ENCODE results near the gene PDCD1. TPM values are rescaled to one million over a fixed set of nuclear protein-coding genes. Genes with fewer than 3 reads are reported as not detected.

The PDCD1 gene
- total and polyA plus RNA-seq, 2 of the 8 experiments (the other 6 are each of a cell fraction or from before 2014, with no cell fraction given) = 0.48 to 1.1 TPM

GRCh38 chr2:241857041-241857541 is 1.6 kb downstream of the PDCD1 start:
- H3K79me1 ChIP-seq (ENCODE audit: low read depth, low read length) = no peaks in the 10 kb centered on the region; the same call in 1 of the 2 replicates
- no peak overlapping the region for H4K5ac ChIP-seq (ENCODE audit: insufficient read length, low read depth, low read length)
- peaks cover 0 to 15% (median 6%) of the 10 kb centered on the region in 4 experiments; a peak in 6 of 7 replicates for H3K4me1 ChIP-seq (replicated peaks in 1 of 4; ENCODE audit: control insufficient read depth in 3 of 4, insufficient read depth in 4 of 4, low read length in 3 of 4)
- H3K23ac ChIP-seq (ENCODE audit: insufficient read length) = no peak overlapping the region
- no peaks in the 10 kb centered on the region for H4K20me1 ChIP-seq (replicated peaks in 1 of 2; ENCODE audit: control insufficient read depth in 1 of 2, insufficient read depth in 2 of 2, low read length in 2 of 2)
- no peak overlapping the region for H4K91ac ChIP-seq (replicated peaks; ENCODE audit: insufficient read length, low read length)
- H2BK15ac ChIP-seq (ENCODE audit: low read length) = no peak overlapping the region
- H3K4ac ChIP-seq (replicated peaks; ENCODE audit: insufficient read length, low read depth, low read length) = no peak overlapping the region
- no peak overlapping the region for H2BK120ac ChIP-seq (replicated peaks; ENCODE audit: low read depth, low read length)
- H2BK12ac ChIP-seq (ENCODE audit: low read depth, low read length) = 0 out of 2 replicates have a peak overlapping the region, but pooled peaks have one; percentile 2
- DNase-seq (ENCODE audit: low read depth in 1 of 2, low spot score in 2 of 2) = no peak
- H3K79me2 ChIP-seq (ENCODE audit: control insufficient read depth in 1 of 2, insufficient read depth in 2 of 2, low read length in 2 of 2) = no peaks in the 10 kb centered on the region
- POLR2A ChIA-PET (ENCODE audit: partially characterized antibody) = no interaction called here
- no peak overlapping the region for H3K14ac ChIP-seq (ENCODE audit: insufficient read length)
- no peak overlapping the region for H3K9ac ChIP-seq (replicated peaks in 1 of 4; ENCODE audit: extremely low read depth in 1 of 4, low read depth in 3 of 4, low read length in 3 of 4)
- H2BK5ac ChIP-seq (ENCODE audit: low read depth, low read length) = no peak overlapping the region
- TF ChIP-seq NANOG (IDR thresholded peaks at IDR 0.05; ENCODE audit: insufficient read depth, low read depth, low read length, poor library complexity, severe bottlenecking) = no peak
- TF ChIP-seq SUZ12 (IDR thresholded peaks at IDR 0.05; ENCODE audit: low read length) = no peak
- no peak for TF ChIP-seq SP2 (IDR thresholded peaks at IDR 0.05; ENCODE audit: low read length)
- TF ChIP-seq RNF2 (IDR thresholded peaks at IDR 0.05; ENCODE audit: borderline replicate concordance, low read depth, low read length, missing control alignments, poor library complexity, severe bottlenecking) = no peak
- no peak for TF ChIP-seq EP300 (IDR thresholded peaks at IDR 0.05; ENCODE audit: borderline replicate concordance in 1 of 2, low read depth in 2 of 2, low read length in 2 of 2)
- TF ChIP-seq JUN (IDR thresholded peaks at IDR 0.05; ENCODE audit: low read depth, low read length) = no peak
- TF ChIP-seq MAX (IDR thresholded peaks at IDR 0.05) = no peak
- no peak for TF ChIP-seq ATF3 (IDR thresholded peaks at IDR 0.05; ENCODE audit: insufficient read depth, low read depth, low read length)
- no peak overlapping the region for H3K18ac ChIP-seq (ENCODE audit: extremely low read depth, low read length)
- H3K4me3 ChIP-seq (ENCODE audit: extremely low read depth in 1 of 4, insufficient read depth in 2 of 4, low read depth in 3 of 4, low read length in 4 of 4) = no peak overlapping the region
- 92% methylated on average over 21 of the region's 28 CpGs; no CpG with 5 or more reads in 1 of the 2 experiments for WGBS, 2 experiments (ENCODE audit: extremely low coverage in 1 of 2, insufficient coverage in 1 of 2, insufficient read length in 1 of 2, insufficient replicate concordance in 2 of 2, low coverage in 1 of 2, low lambda C conversion rate in 2 of 2, missing lambda C conversion rate in 1 of 2)
- H3K56ac ChIP-seq (replicated peaks; ENCODE audit: insufficient read length, low read depth, low read length) = no peak overlapping the region
- no peak overlapping the region; the same call in 1 of the 2 replicates for H4K8ac ChIP-seq (ENCODE audit: extremely low read depth, insufficient read depth, low read length)
- FAIRE-seq = no peak
- H3K9me3 ChIP-seq (ENCODE audit: insufficient read depth in 2 of 2, low read depth in 1 of 2, low read length in 1 of 2) = no peaks in the 10 kb centered on the region
- no peak overlapping the region for H2AK5ac ChIP-seq (ENCODE audit: low read depth, low read length)
- H2AFZ ChIP-seq (ENCODE audit: low read length) = no peak overlapping the region
- no peak overlapping the region for H3K27ac ChIP-seq (ENCODE audit: low read depth, low read length)
- no peak overlapping the region for H2BK20ac ChIP-seq (ENCODE audit: low read length)
- H3K4me2 ChIP-seq (ENCODE audit: insufficient read depth in 1 of 2, low read depth in 2 of 2, low read length in 2 of 2) = no peak overlapping the region
- no peaks in the 10 kb centered on the region; a peak in 1 of 8 replicates for H3K36me3 ChIP-seq (ENCODE audit: control insufficient read depth in 2 of 4, insufficient read depth in 4 of 4, low read length in 3 of 4)
- peaks cover 9% of the 10 kb centered on the region; the same call in 1 of the 2 replicates for H3K23me2 ChIP-seq (ENCODE audit: low read depth, low read length)
- no peaks in the 10 kb centered on the region for H3K27me3 ChIP-seq (replicated peaks in 1 of 4; ENCODE audit: control insufficient read depth in 3 of 4, extremely low read depth in 1 of 4, insufficient read depth in 3 of 4, low read length in 3 of 4)
- CTCF ChIA-PET (ENCODE audit: partially characterized antibody) = interaction anchor here (1.7 kb wide), 1 partner anchor 197 kb away, joined by 4 read pairs; no protein-coding TSS in a partner anchor

Measured in H1 (cell line).